MCF 10A (cell line): Measurements from ENCODE around the gene ACTRT2. TPM values are rescaled to one million over a fixed set of nuclear protein-coding genes. Genes with fewer than 3 reads are reported as not detected.

Experiments used
- BruUV-seq: library from RNA; stranded (reverse); fragments of 400-500 nt; replicated peaks from 2 replicates; lab custom pipeline; 2021; lab: Mats Ljungman, UMichigan
- CTCF ChIA-PET: fragments of 300-600 bp; sonication (Branson Sonifier 250); formaldehyde crosslinking; extraction: SDS; loops from one replicate; lab custom pipeline; 2021; ENCODE audit warnings: antibody characterized with exemption, inconsistent platforms; lab: Yijun Ruan, JAX
- POLR2A ChIA-PET: fragments of 300-600, 350-650 bp; sonication (Branson Sonifier 250); formaldehyde crosslinking; extraction: SDS; loops from one replicate; lab custom pipeline; 2020; ENCODE audit warnings: antibody characterized with exemption, inconsistent platforms; lab: Yijun Ruan, JAX
- DNase-seq: peaks from one replicate; pipeline ENCODE4 v3.0.0-alpha.2; 2018; ENCODE audit not compliant: unreplicated experiment
- H3K27ac Mint-ChIP-seq: one replicate; pipeline ENCODE4 v1.8.0; 2022; ENCODE audit warnings: mild to moderate bottlenecking, low read depth, mixed read lengths; ENCODE audit not compliant: unreplicated experiment
- H3K27me3 Mint-ChIP-seq: one replicate; pipeline ENCODE4 v1.8.0; 2022; ENCODE audit warnings: mixed read lengths; ENCODE audit not compliant: insufficient read depth, unreplicated experiment
- H3K36me3 Mint-ChIP-seq: one replicate; pipeline ENCODE4 v1.8.0; 2022; ENCODE audit warnings: mild to moderate bottlenecking, moderate library complexity, mixed read lengths; ENCODE audit not compliant: insufficient read depth, unreplicated experiment
- H3K4me1 Mint-ChIP-seq: one replicate; pipeline ENCODE4 v1.8.0; 2022; ENCODE audit warnings: mixed read lengths; ENCODE audit not compliant: insufficient read depth, unreplicated experiment
- H3K4me3 Mint-ChIP-seq: one replicate; pipeline ENCODE4 v1.8.0; 2022; ENCODE audit warnings: mild to moderate bottlenecking, moderate library complexity, mixed read lengths; ENCODE audit not compliant: unreplicated experiment
- H3K9me3 Mint-ChIP-seq: one replicate; pipeline ENCODE4 v1.8.0; 2022; ENCODE audit warnings: mixed read lengths; ENCODE audit not compliant: unreplicated experiment
- intact Hi-C: fragments of 100-400 bp; cut with micrococcal nuclease; formaldehyde crosslinking; loops from 2 replicates; pipeline ENCODE4 v1.14.1; 2022
- total RNA-seq: library from RNA; stranded (reverse); gene quantifications from 2 replicates; pipeline ENCODE4 v1.2.3, GENCODE V29; 2022
- TF ChIP-seq, protein P1 (sequence below): fragments of 200-600 bp; IDR thresholded peaks from one replicate; pipeline ENCODE4 v1.8.0; 2022; ENCODE audit warnings: antibody characterized with exemption, mild to moderate bottlenecking; ENCODE audit not compliant: unreplicated experiment

The ACTRT2 gene
- total RNA-seq, 1 experiment from 2014 or later: not detected

GRCh38 chr1:2982615-2983318 lies 38.5 kb upstream of the ACTRT2 start:
- no peak overlapping the region for H3K27ac Mint-ChIP-seq

DNA sequence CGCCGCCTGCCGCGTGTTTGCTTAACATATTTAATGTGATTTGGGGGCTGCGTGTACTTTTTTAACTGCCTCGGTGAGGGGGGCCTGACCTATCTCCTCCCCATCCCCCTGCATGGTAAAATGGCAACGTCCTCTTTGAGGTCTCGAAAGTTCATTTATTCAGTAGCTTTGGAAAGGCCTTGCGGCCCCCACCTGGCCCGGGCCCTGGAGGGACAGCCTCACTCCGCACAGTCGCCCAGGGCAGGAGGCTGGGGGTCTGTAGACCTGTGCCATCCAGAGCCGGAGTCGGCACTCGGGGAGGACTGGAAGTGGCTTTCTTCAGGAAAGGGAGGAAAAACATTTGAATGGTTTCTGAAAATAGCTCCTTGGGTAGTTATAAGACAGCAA lies 38.0 kb upstream of the ACTRT2 start:
- Mint-ChIP-seq H3K4me3 (no peak overlapping the region), H3K27me3 (no peaks in the 10 kb centered on the region)
- BruUV-seq: no TSS peak

More at GRCh38 chr1:2982615-2983318, 38.5 kb upstream of the ACTRT2 start:
- no peaks in the 10 kb centered on the region for H3K36me3 Mint-ChIP-seq
- H3K27me3 Mint-ChIP-seq: no peaks in the 10 kb centered on the region
- ChIA-PET CTCF (no interaction called here), POLR2A (interaction anchor here (0.6 kb wide), 1 partner anchor 113 kb away, joined by 3 read pairs; no protein-coding TSS in a partner anchor)
- peaks cover 21% of the 10 kb centered on the region for H3K9me3 Mint-ChIP-seq
- no TSS peak for BruUV-seq
- TF ChIP-seq, protein P1, sequence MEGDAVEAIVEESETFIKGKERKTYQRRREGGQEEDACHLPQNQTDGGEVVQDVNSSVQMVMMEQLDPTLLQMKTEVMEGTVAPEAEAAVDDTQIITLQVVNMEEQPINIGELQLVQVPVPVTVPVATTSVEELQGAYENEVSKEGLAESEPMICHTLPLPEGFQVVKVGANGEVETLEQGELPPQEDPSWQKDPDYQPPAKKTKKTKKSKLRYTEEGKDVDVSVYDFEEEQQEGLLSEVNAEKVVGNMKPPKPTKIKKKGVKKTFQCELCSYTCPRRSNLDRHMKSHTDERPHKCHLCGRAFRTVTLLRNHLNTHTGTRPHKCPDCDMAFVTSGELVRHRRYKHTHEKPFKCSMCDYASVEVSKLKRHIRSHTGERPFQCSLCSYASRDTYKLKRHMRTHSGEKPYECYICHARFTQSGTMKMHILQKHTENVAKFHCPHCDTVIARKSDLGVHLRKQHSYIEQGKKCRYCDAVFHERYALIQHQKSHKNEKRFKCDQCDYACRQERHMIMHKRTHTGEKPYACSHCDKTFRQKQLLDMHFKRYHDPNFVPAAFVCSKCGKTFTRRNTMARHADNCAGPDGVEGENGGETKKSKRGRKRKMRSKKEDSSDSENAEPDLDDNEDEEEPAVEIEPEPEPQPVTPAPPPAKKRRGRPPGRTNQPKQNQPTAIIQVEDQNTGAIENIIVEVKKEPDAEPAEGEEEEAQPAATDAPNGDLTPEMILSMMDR: no peak
- no peak overlapping the region for H3K4me3 Mint-ChIP-seq
- no peaks in the 10 kb centered on the region for H3K4me1 Mint-ChIP-seq
- no peak for DNase-seq
- intact Hi-C loops: no loop called here

GRCh38 chr1:2983706-2984398 lies 37.4 kb upstream of the ACTRT2 start:
- ChIA-PET CTCF (no interaction called here), POLR2A (no interaction called here)
- Mint-ChIP-seq H3K27me3 (no peaks in the 10 kb centered on the region), H3K9me3 (peaks cover 22% of the 10 kb centered on the region), H3K4me3 (no peak overlapping the region), H3K36me3 (no peaks in the 10 kb centered on the region), H3K4me1 (no peaks in the 10 kb centered on the region), H3K27ac (no peak overlapping the region)
- intact Hi-C loops: no loop called here
- BruUV-seq: no TSS peak
- TF ChIP-seq, protein P1: no peak
- no peak for DNase-seq

More for the DNA sequence above, 38.0 kb upstream of the ACTRT2 start:
- CTCF ChIA-PET: no interaction called here
- Mint-ChIP-seq H3K27ac (no peak overlapping the region), H3K9me3 (peaks cover 21% of the 10 kb centered on the region), H3K36me3 (no peaks in the 10 kb centered on the region), H3K4me1 (no peaks in the 10 kb centered on the region)
- intact Hi-C loops: no loop called here
- no peak for DNase-seq
- POLR2A ChIA-PET: interaction anchor here (0.6 kb wide), 1 partner anchor 113 kb away, joined by 3 read pairs; no protein-coding TSS in a partner anchor
- TF ChIP-seq, protein P1: no peak

GRCh38 chr1:2984399-2985061 lies 36.7 kb upstream of the ACTRT2 start:
- CTCF ChIA-PET: no interaction called here
- H3K27me3 Mint-ChIP-seq: no peaks in the 10 kb centered on the region
- H3K9me3 Mint-ChIP-seq: peaks cover 29% of the 10 kb centered on the region
- DNase-seq: no peak
- POLR2A ChIA-PET: no interaction called here
- H3K4me1 Mint-ChIP-seq: no peaks in the 10 kb centered on the region
- BruUV-seq: no TSS peak
- H3K27ac Mint-ChIP-seq: no peak overlapping the region
- no peak overlapping the region for H3K4me3 Mint-ChIP-seq
- TF ChIP-seq, protein P1: no peak
- no peaks in the 10 kb centered on the region for H3K36me3 Mint-ChIP-seq
- intact Hi-C loops: no loop called here
